CD4-positive, alpha-beta memory T cell (primary cell): ENCODE measurements around the gene GDI1. TPM values are rescaled to one million over a fixed set of nuclear protein-coding genes. Genes with fewer than 3 reads are reported as not detected.
A peak's percentile ranks its signal among the peaks of the same experiment; 100 is the strongest.

ENCODE experiments used
- CTCF ChIA-PET: fragments of 350-600 bp; sonication (Branson Sonifier 250); formaldehyde crosslinking; loops from one replicate; lab custom pipeline; 2021; ENCODE audit warnings: inconsistent platforms; ENCODE audit not compliant: partially characterized antibody; lab: Charles Lee
- POLR2A ChIA-PET: fragments of 350-600 bp; sonication (Branson Sonifier 250); formaldehyde crosslinking; loops from one replicate; lab custom pipeline; 2021; ENCODE audit not compliant: partially characterized antibody; lab: Charles Lee
- DNase-seq, 5 donors: peaks; one replicate each; pipeline versions ENCODE4 v3.0.0 to v3.0.0-alpha.2; 2020 to 2022; ENCODE audit warnings: mixed read lengths in 1 of 5
- H3K27ac ChIP-seq: one replicate; pipeline ENCODE4 v1.7.0; 2013; ENCODE audit warnings: low read depth, low read length
- H3K27me3 ChIP-seq: 2 replicates; pipeline ENCODE4 v1.7.0; 2013; ENCODE audit warnings: mild to moderate bottlenecking, low read length, moderate library complexity; ENCODE audit not compliant: insufficient read depth
- H3K36me3 ChIP-seq: 2 replicates; pipeline ENCODE4 v1.7.0; 2013; ENCODE audit warnings: mild to moderate bottlenecking, low read length, moderate library complexity; ENCODE audit not compliant: insufficient read depth
- H3K4me1 ChIP-seq: 2 replicates; pipeline ENCODE4 v1.7.0; 2013; ENCODE audit warnings: mild to moderate bottlenecking, low read length, moderate library complexity; ENCODE audit not compliant: insufficient read depth
- H3K4me3 ChIP-seq, 2 donors: one replicate each; pipeline ENCODE4 v1.7.0; 2013; ENCODE audit warnings: low read length in 2 of 2, mild to moderate bottlenecking in 1 of 2
- H3K9me3 ChIP-seq, 2 donors: one replicate each; pipeline ENCODE4 v1.7.0; 2013; ENCODE audit warnings: low read length in 2 of 2, control low read depth in 1 of 2; ENCODE audit not compliant: control insufficient read depth in 1 of 2
- H3K27ac Mint-ChIP-seq, 7 donors: one replicate each; pipeline ENCODE4 v1.8.0; 2020 to 2021; ENCODE audit warnings: mixed read lengths in 7 of 7, mild to moderate bottlenecking in 6 of 7, inconsistent platforms in 3 of 7, moderate library complexity in 3 of 7
- H3K27me3 Mint-ChIP-seq, 2 donors: one replicate each; pipeline ENCODE4 v1.8.0; 2020 to 2021; ENCODE audit warnings: mixed read lengths in 2 of 2
- H3K36me3 Mint-ChIP-seq, 2 donors: one replicate each; pipeline ENCODE4 v1.8.0; 2020 to 2021; ENCODE audit warnings: mixed read lengths in 2 of 2, inconsistent platforms in 1 of 2, mild to moderate bottlenecking in 1 of 2
- H3K4me1 Mint-ChIP-seq, 4 donors: one replicate each; pipeline ENCODE4 v1.8.0; 2020 to 2021; ENCODE audit warnings: mixed read lengths in 4 of 4, mild to moderate bottlenecking in 1 of 4
- H3K4me3 Mint-ChIP-seq, 8 donors: one replicate each; pipeline ENCODE4 v1.8.0; 2020 to 2021; ENCODE audit warnings: mixed read lengths in 8 of 8, mild to moderate bottlenecking in 7 of 8, moderate library complexity in 6 of 8, inconsistent platforms in 3 of 8
- H3K9me3 Mint-ChIP-seq, 8 donors: one replicate each; pipeline ENCODE4 v1.8.0; 2020 to 2021; ENCODE audit warnings: mixed read lengths in 8 of 8, mild to moderate bottlenecking in 5 of 8, inconsistent platforms in 3 of 8, moderate library complexity in 1 of 8
- intact Hi-C: fragments of 100-400 bp; cut with micrococcal nuclease; formaldehyde crosslinking; loops from one replicate; pipeline ENCODE4 v1.15.1; 2023
- polyA plus RNA-seq, 2 donors: library from polyadenylated mRNA; unstranded; fragments of 300-500 nt; fragmentation: Illumina TruSeq; gene quantifications; one replicate each; pipeline ENCODE4 v1.2.3, GENCODE V29; 2021
- total RNA-seq, 2 experiments: library from RNA; stranded (reverse); gene quantifications; one replicate each; pipeline ENCODE4 v1.2.3, GENCODE V29; 2021

The GDI1 gene
- total and polyA plus RNA-seq, 4 experiments from 2014 or later, result 48.2 to 220 (median 138) TPM

- peaks cover 0 to 13% (median 0%) of the 10 kb centered on the region in 8 donors for H3K9me3 Mint-ChIP-seq
- peak overlapping the region in 5 of 7 donors; percentile 35 to 99 (median 78) for H3K27ac Mint-ChIP-seq
- peaks cover 7 to 29% (median 17%) of the 10 kb centered on the region in 4 donors for H3K4me1 Mint-ChIP-seq
- ChIA-PET CTCF (no interaction called here), POLR2A (interaction anchor here (1.0 to 6.0 kb wide), 3 partner anchors 9 to 85 kb away, joined by 4 to 111 read pairs (median 5); partner anchors contain the start of genes SLC10A3, TAFAZZIN and UBL4A)
- no peak overlapping the region for H3K4me3 Mint-ChIP-seq
- Histone ChIP-seq H3K27me3 (no peaks in the 10 kb centered on the region), H3K4me1 (peaks cover 15% of the 10 kb centered on the region), H3K36me3 (peaks cover 23% of the 10 kb centered on the region), H3K4me3 (no peak overlapping the region), H3K9me3 (no peaks in the 10 kb centered on the region), H3K27ac (no peak overlapping the region)
- H3K36me3 Mint-ChIP-seq, result peaks cover 19 to 34% of the 10 kb centered on the region in 2 donors
- intact Hi-C loops, result no loop called here
- no peaks in the 10 kb centered on the region for H3K27me3 Mint-ChIP-seq
- DNase-seq, result no peak
These were observed 34.9 kb upstream of the GDI1 start for GRCh38 chrX:154401918-154402621.

- H3K27ac Mint-ChIP-seq, result peak overlapping the region in 1 of 7 donors; percentile 35
- no peaks in the 10 kb centered on the region for H3K27me3 Mint-ChIP-seq
- peaks cover 7 to 27% (median 17%) of the 10 kb centered on the region in 4 donors for H3K4me1 Mint-ChIP-seq
- POLR2A ChIA-PET, result interaction anchor here (1.7 kb wide), 1 partner anchor 10 kb away, joined by 5 read pairs; no protein-coding TSS in a partner anchor
- CTCF ChIA-PET, result no interaction called here
- Histone ChIP-seq H3K27ac (no peak overlapping the region), H3K27me3 (no peaks in the 10 kb centered on the region), H3K4me1 (peaks cover 15% of the 10 kb centered on the region), H3K9me3 (no peaks in the 10 kb centered on the region), H3K36me3 (peaks cover 23% of the 10 kb centered on the region), H3K4me3 (no peak overlapping the region)
- intact Hi-C loops, result no loop called here
- DNase-seq, result no peak
- H3K9me3 Mint-ChIP-seq, result peaks cover 0 to 13% (median 0%) of the 10 kb centered on the region in 8 donors
- H3K4me3 Mint-ChIP-seq, result no peak overlapping the region
- peaks cover 19 to 34% of the 10 kb centered on the region in 2 donors for H3K36me3 Mint-ChIP-seq
These were observed 34.3 kb upstream of the GDI1 start for GRCh38 chrX:154402622-154403127.

- Histone ChIP-seq H3K36me3 (peaks cover 23% of the 10 kb centered on the region), H3K4me3 (no peak overlapping the region), H3K4me1 (peaks cover 15% of the 10 kb centered on the region), H3K27me3 (no peaks in the 10 kb centered on the region), H3K9me3 (no peaks in the 10 kb centered on the region), H3K27ac (no peak overlapping the region)
- ChIA-PET POLR2A (interaction anchor here (1.7 kb wide), 1 partner anchor 9 kb away, joined by 5 read pairs; no protein-coding TSS in a partner anchor), CTCF (no interaction called here)
- no peak for DNase-seq
- intact Hi-C loops, result no loop called here
- Mint-ChIP-seq H3K4me1 (peaks cover 7 to 25% (median 15%) of the 10 kb centered on the region in 4 donors), H3K9me3 (peaks cover 0 to 12% (median 0%) of the 10 kb centered on the region in 8 donors), H3K4me3 (no peak overlapping the region), H3K36me3 (peaks cover 19 to 31% of the 10 kb centered on the region in 2 donors), H3K27ac (peak overlapping the region in 2 of 7 donors; percentile 9 to 68), H3K27me3 (no peaks in the 10 kb centered on the region)
These were observed 33.8 kb upstream of the GDI1 start for GRCh38 chrX:154403192-154403591.

GRCh38 chrX:154403858-154404257 lies 33.1 kb upstream of the GDI1 start:
- peaks cover 16 to 24% of the 10 kb centered on the region in 2 donors for H3K36me3 Mint-ChIP-seq
- POLR2A ChIA-PET, result interaction anchor here (0.6 to 0.8 kb wide), 2 partner anchors 8 to 316 kb away, joined by 3 read pairs; no protein-coding TSS in a partner anchor
- CTCF ChIA-PET, result no interaction called here
- H3K9me3 ChIP-seq, result no peaks in the 10 kb centered on the region
- peaks cover 5 to 29% (median 11%) of the 10 kb centered on the region in 4 donors for H3K4me1 Mint-ChIP-seq
- H3K9me3 Mint-ChIP-seq, result peaks cover 0 to 5% (median 0%) of the 10 kb centered on the region in 8 donors
- no peak overlapping the region for H3K4me3 ChIP-seq
- H3K4me1 ChIP-seq, result peaks cover 15% of the 10 kb centered on the region
- H3K27me3 ChIP-seq, result no peaks in the 10 kb centered on the region
- intact Hi-C loops, result no loop called here
- peaks cover 23% of the 10 kb centered on the region for H3K36me3 ChIP-seq
- no peak overlapping the region for H3K27ac ChIP-seq
- no peak overlapping the region for H3K4me3 Mint-ChIP-seq
- no peak for DNase-seq
- no peaks in the 10 kb centered on the region for H3K27me3 Mint-ChIP-seq
- no peak overlapping the region for H3K27ac Mint-ChIP-seq

GRCh38 chrX:154404625-154405192 lies 32.2 kb upstream of the GDI1 start:
- Histone ChIP-seq H3K4me1 (peaks cover 7% of the 10 kb centered on the region), H3K9me3 (no peaks in the 10 kb centered on the region), H3K36me3 (peaks cover 15% of the 10 kb centered on the region), H3K27me3 (no peaks in the 10 kb centered on the region), H3K27ac (no peak overlapping the region), H3K4me3 (no peak overlapping the region)
- Mint-ChIP-seq H3K4me1 (peaks cover 2 to 24% (median 5%) of the 10 kb centered on the region in 4 donors), H3K36me3 (peaks cover 8 to 15% of the 10 kb centered on the region in 2 donors), H3K9me3 (peaks cover 0 to 2% (median 0%) of the 10 kb centered on the region in 8 donors), H3K27ac (peak overlapping the region in 1 of 7 donors; percentile 61), H3K27me3 (no peaks in the 10 kb centered on the region), H3K4me3 (no peak overlapping the region)
- DNase-seq, result no peak
- ChIA-PET CTCF (no interaction called here), POLR2A (no interaction called here)
- intact Hi-C loops, result no loop called here

GRCh38 chrX:154408659-154409221 lies 28.2 kb upstream of the GDI1 start:
- CTCF ChIA-PET, result interaction anchor here (1.4 kb wide), 1 partner anchor 11 kb away, joined by 3 read pairs; no protein-coding TSS in a partner anchor
- Mint-ChIP-seq H3K27ac (peak overlapping the region in 3 of 7 donors; percentile 11 to 85 (median 24)), H3K36me3 (peaks cover 0 to 9% of the 10 kb centered on the region in 2 donors), H3K4me3 (peak overlapping the region in 4 of 8 donors; percentile 15 to 67 (median 38)), H3K9me3 (peaks cover 0 to 4% (median 0%) of the 10 kb centered on the region in 8 donors), H3K27me3 (no peaks in the 10 kb centered on the region), H3K4me1 (peaks cover 4 to 24% (median 11%) of the 10 kb centered on the region in 4 donors)
- Histone ChIP-seq H3K27me3 (no peaks in the 10 kb centered on the region), H3K4me3 (no peak overlapping the region), H3K4me1 (peaks cover 10% of the 10 kb centered on the region), H3K9me3 (no peaks in the 10 kb centered on the region), H3K36me3 (no peaks in the 10 kb centered on the region), H3K27ac (no peak overlapping the region)
- intact Hi-C loops, result no loop called here
- no peak for DNase-seq
- POLR2A ChIA-PET, result interaction anchor here (1.4 to 5.8 kb wide), 2 partner anchors 10 to 33 kb away, joined by 4 to 101 read pairs; partner anchors contain the start of gene RPL10
